Spinal cord (tissue), 10 donors: ENCODE results near the gene SERPINA3. TPM values are rescaled to one million over a fixed set of nuclear protein-coding genes. Genes with fewer than 3 reads are reported as not detected.

Experiments used
- DNase-seq, 6 donors: peaks; one replicate each; pipeline versions ENCODE4 v3.0.0 to v3.0.0-alpha.2; 2013 to 2015; ENCODE audit warnings: low spot score in 6 of 6, low read depth in 4 of 6
- H3K27ac ChIP-seq: one replicate; pipeline ENCODE4 v1.5.1; 2013; ENCODE audit warnings: low read depth, low read length, control low read depth
- H3K27me3 ChIP-seq: one replicate; pipeline ENCODE4 v1.6.1; 2013; ENCODE audit warnings: low read length; ENCODE audit not compliant: control insufficient read depth, insufficient read depth
- H3K36me3 ChIP-seq: one replicate; pipeline ENCODE4 v1.6.1; 2013; ENCODE audit warnings: low read length; ENCODE audit not compliant: control insufficient read depth, insufficient read depth
- H3K4me1 ChIP-seq: one replicate; pipeline ENCODE4 v1.6.1; 2013; ENCODE audit warnings: low read length; ENCODE audit not compliant: control insufficient read depth, insufficient read depth
- H3K4me3 ChIP-seq: one replicate; pipeline ENCODE4 v1.5.1; 2013; ENCODE audit warnings: low read depth, low read length, control low read depth
- H3K9me3 ChIP-seq: one replicate; pipeline ENCODE4 v1.6.1; 2013; ENCODE audit warnings: low read length; ENCODE audit not compliant: control insufficient read depth, insufficient read depth
- WGBS: methylation state at CpG from one replicate; pipeline ENCODE4 v1.1.5; 2013; ENCODE audit warnings: missing lambda C conversion rate; ENCODE audit not compliant: insufficient coverage; 5-methylcytosine and 5-hydroxymethylcytosine counted together
- polyA plus RNA-seq, 2 donors: library from polyadenylated mRNA; unstranded; fragments of 120-200 nt; gene quantifications; one replicate each; pipeline ENCODE4 v1.2.1, GENCODE V29; 2013; ENCODE audit not compliant: insufficient read length in 2 of 2
- total RNA-seq, 2 donors: library from RNA; depleted of rRNA in 1 of 2; stranded (reverse); fragments of 120-200 nt in 1 of 2; fragments of >200 nt in 1 of 2; gene quantifications; one replicate each; pipeline versions ENCODE4 v1.2.3 to v1.2.4, GENCODE V29; 2013 to 2014
- donor health status: healthy.

The SERPINA3 gene
- total and polyA plus RNA-seq, 4 donors, result 0.78 to 3.0 (median 1.2) TPM

DNA sequence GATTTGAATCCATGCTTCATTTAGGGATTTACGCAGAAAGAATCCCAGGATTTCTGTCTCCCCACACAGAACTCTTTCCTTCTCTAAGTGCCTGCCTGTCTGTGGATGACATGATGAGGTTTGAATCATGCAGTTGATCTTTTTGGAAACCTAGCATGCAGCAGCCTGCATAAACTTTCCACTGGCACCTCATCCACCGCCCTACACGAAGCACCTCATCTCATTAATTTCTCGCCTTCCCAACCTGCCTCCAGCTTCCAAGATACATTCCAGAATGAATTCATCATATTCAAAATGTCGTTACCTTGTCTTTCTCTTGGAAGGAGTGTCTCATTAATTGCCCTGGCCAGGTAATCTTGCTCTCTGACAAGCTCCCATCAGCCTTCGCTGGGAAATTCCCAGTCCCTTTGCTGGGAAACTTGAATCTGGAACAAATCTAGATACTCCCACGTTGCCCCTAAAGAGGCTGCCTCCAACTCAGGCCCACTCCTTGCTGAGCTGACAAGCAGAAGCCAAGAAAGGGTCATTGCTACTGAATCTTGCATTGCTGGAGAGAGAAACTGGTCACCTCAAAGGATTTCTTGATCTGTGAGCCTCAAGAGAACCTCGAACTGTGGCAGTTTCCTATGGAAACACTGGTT, 48.2 kb downstream of the SERPINA3 start:
- H3K36me3 ChIP-seq, result no peaks in the 10 kb centered on the region
- 76% methylated on average over 7 of the region's 8 CpGs for WGBS
- no peaks in the 10 kb centered on the region for H3K4me1 ChIP-seq
- H3K9me3 ChIP-seq, result no peaks in the 10 kb centered on the region
- H3K4me3 ChIP-seq, result no peak overlapping the region
- DNase-seq, result no peak
- no peak overlapping the region for H3K27ac ChIP-seq
- H3K27me3 ChIP-seq, result no peaks in the 10 kb centered on the region

DNA sequence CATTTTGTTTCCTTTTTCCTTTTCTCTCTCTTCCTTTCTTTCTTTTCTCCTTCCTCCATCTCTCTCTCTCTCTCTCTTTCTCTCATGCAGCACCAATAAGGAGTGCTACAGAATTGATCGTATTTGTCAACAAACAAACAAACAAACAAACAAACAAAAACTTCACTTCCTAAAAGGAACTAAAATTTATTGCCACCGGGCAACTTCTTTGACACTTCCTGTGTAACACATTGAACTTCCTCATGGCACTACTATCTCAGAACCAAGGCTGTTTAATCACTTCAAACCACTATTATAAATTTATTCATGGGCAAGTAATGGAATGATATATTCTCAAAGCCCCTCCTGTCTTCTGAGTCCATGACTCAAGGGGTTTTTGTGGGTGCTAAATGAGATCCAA, 51.3 kb downstream of the SERPINA3 start:
- Histone ChIP-seq H3K4me3 (no peak overlapping the region), H3K36me3 (no peaks in the 10 kb centered on the region), H3K9me3 (no peaks in the 10 kb centered on the region), H3K4me1 (no peaks in the 10 kb centered on the region), H3K27ac (no peak overlapping the region), H3K27me3 (no peaks in the 10 kb centered on the region)
- DNase-seq, result no peak
- 100% methylated on average over 2 of the region's 2 CpGs for WGBS

DNA sequence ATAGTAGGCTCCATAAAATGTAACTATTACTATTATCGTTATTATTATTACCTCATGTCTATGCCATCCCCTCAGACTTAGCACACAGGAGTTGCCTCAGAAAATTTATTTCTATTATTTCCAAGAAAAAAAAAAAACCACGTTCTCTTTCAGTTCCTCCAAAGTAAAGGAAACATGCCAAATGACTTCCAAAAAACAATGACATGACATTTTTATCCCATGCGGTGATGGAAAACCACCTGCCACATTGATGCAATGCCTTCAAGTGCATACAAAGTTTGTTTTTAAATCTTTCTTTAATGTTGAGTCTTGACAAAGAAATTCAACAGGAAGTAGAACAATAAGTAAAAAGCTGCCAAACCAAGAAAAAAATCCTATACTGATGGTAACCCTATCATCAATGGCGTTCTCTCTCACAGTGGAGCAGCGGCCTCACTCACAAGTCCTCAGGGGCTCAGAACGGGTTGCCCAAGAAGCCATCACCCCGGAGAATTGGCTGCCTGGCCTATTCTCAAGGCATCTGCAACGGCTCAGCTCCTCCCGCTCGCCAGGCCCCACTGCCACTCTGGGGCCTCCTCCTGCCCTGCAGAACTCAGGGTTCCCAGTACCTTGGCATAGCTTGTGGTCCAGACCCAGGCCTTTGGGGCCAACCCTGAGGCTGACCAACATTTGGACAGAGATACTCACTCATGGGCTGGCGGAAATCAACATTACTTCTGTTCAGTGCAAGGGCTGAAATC, 51.9 kb downstream of the SERPINA3 start:
- no peaks in the 10 kb centered on the region for H3K36me3 ChIP-seq
- DNase-seq, result no peak
- H3K27me3 ChIP-seq, result no peaks in the 10 kb centered on the region
- WGBS, result 77% methylated on average over 9 of the region's 11 CpGs
- no peaks in the 10 kb centered on the region for H3K9me3 ChIP-seq
- no peak overlapping the region for H3K4me3 ChIP-seq
- peak overlapping the region; percentile 57 for H3K27ac ChIP-seq
- H3K4me1 ChIP-seq, result no peaks in the 10 kb centered on the region

DNA sequence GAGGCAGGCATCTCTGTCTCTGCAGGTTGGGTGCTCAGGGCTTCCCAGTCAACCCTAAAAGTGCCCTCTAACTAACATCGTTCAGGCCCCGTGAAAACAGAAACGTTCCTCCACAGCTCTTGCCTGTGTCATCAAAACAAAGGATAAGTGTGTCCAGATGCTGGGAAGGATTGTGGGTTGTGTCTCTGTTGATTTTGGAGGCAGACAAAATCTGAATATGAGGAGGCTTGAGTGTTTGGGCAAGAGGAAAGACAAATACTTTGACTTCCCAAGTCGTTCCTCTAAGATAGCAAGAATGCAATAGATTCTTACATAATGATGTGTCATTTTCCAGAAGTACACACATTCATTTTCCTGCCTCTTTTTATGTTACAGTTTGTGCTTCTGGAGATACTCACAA, 52.9 kb downstream of the SERPINA3 start:
- DNase-seq, result peak in 2 of 6 donors; percentile 31 to 73
- no peak overlapping the region for H3K4me3 ChIP-seq
- 33% methylated on average over 1 of the region's 4 CpGs for WGBS
- H3K27ac ChIP-seq, result no peak overlapping the region
- no peaks in the 10 kb centered on the region for H3K9me3 ChIP-seq
- H3K4me1 ChIP-seq, result no peaks in the 10 kb centered on the region
- H3K36me3 ChIP-seq, result no peaks in the 10 kb centered on the region
- H3K27me3 ChIP-seq, result no peaks in the 10 kb centered on the region

- no peak for DNase-seq
- H3K4me3 ChIP-seq, result no peak overlapping the region
- no CpG with 5 or more reads among the region's 2 CpGs for WGBS
- H3K27me3 ChIP-seq, result no peaks in the 10 kb centered on the region
- H3K27ac ChIP-seq, result no peak overlapping the region
- H3K36me3 ChIP-seq, result no peaks in the 10 kb centered on the region
- H3K9me3 ChIP-seq, result no peaks in the 10 kb centered on the region
- no peaks in the 10 kb centered on the region for H3K4me1 ChIP-seq
These were observed 53.4 kb downstream of the SERPINA3 start for GRCh38 chr14:94665544-94665943.

DNA sequence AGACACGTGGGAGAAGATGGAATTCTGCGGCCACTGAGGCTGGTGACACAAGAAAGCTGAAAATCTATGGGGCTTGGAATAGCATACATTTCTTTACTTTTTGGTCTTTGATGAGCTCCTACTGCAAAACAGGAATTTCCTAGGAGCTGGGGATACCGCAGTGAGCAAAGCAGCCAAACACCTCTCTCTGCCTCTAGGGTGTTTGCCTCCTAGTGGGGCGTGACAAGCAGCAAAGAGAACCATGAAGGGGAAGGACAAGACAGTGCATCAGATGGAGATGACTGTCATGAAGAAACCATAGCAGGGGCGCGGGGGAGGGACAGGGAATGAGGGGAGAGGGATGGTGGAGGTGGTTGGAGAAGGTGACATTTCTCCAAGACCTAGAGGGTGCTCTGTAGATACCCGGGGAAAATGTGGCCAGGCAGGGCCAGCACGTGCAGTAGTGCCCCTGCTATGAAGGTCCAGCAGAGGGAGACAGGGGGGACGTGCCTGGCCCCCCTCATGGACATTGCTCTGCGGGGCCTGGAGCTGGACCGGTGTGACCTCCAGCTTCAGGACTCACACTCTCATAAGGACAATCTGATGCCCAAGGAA, 58.6 kb downstream of the SERPINA3 start:
- no peaks in the 10 kb centered on the region for H3K36me3 ChIP-seq
- H3K4me1 ChIP-seq, result peaks cover 5% of the 10 kb centered on the region
- no peaks in the 10 kb centered on the region for H3K9me3 ChIP-seq
- H3K27me3 ChIP-seq, result no peaks in the 10 kb centered on the region
- H3K4me3 ChIP-seq, result no peak overlapping the region
- no peak overlapping the region for H3K27ac ChIP-seq
- DNase-seq, result no peak
- WGBS, result 91% methylated on average over 10 of the region's 11 CpGs

DNA sequence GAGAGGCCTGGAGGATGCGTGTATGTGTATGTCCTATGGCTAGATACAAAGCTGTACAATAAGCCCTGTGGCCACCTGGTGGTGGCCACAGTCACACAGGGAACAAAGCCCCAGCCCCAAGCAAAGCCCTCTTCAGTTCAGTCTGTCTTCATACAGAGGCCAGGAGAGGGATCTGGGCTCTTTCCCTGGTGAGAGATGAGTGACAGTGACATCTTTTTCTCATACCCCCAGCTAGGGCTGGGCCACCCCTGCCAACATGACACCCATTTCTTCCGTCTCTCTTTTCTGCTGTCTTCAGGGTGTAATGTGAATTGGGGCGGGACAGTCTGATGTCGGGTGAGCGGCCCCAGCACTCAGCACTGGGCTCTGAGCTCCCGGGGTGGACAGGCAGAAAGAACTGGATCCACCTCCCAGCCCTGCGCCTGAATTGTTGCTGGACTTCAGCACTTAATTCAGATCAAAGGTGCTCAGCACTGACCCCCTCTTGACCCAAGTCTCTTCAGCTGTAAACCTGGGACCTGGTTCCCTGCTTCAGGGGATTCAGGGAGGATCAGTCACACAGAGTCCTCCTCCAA, 59.8 kb downstream of the SERPINA3 start:
- H3K27ac ChIP-seq, result no peak overlapping the region
- 73% methylated on average over 7 of the region's 7 CpGs for WGBS
- H3K9me3 ChIP-seq, result no peaks in the 10 kb centered on the region
- H3K27me3 ChIP-seq, result no peaks in the 10 kb centered on the region
- DNase-seq, result peak in 1 of 6 donors; percentile 30
- peaks cover 5% of the 10 kb centered on the region for H3K4me1 ChIP-seq
- H3K36me3 ChIP-seq, result no peaks in the 10 kb centered on the region
- H3K4me3 ChIP-seq, result no peak overlapping the region

DNA sequence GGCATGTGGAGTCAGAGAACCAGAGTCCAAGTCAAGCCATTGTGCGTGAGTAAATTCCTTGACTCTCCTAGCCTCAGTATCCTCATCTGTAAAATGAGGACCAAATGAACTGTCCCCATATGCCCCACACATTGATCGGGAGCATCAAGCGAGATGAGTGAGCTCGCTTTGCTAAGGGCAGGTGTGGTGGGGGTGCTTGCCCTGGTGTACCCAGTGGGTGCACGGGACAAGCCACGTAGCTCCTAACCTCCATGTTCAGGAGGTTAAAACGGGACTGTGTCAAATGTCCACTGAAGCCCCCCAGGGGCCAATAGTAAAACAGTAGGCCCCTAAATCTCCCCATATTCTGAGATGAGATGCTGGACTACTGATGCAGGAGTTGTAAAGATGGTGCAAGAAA, 60.9 kb downstream of the SERPINA3 start:
- H3K27me3 ChIP-seq, result no peaks in the 10 kb centered on the region
- no peak for DNase-seq
- H3K27ac ChIP-seq, result no peak overlapping the region
- no peaks in the 10 kb centered on the region for H3K9me3 ChIP-seq
- H3K4me1 ChIP-seq, result peaks cover 5% of the 10 kb centered on the region
- 100% methylated on average over 3 of the region's 7 CpGs for WGBS
- H3K36me3 ChIP-seq, result no peaks in the 10 kb centered on the region
- no peak overlapping the region for H3K4me3 ChIP-seq
